ENCODE results near the gene TPT1.
A peak's percentile ranks its signal among the peaks of the same experiment; 100 is the strongest.
"Not testable (repeated sequence)": the region's sequence is repeated elsewhere in the genome, so short reads cannot be mapped to it uniquely, and the experiment has no call there.

Gene TPT1

DNA sequence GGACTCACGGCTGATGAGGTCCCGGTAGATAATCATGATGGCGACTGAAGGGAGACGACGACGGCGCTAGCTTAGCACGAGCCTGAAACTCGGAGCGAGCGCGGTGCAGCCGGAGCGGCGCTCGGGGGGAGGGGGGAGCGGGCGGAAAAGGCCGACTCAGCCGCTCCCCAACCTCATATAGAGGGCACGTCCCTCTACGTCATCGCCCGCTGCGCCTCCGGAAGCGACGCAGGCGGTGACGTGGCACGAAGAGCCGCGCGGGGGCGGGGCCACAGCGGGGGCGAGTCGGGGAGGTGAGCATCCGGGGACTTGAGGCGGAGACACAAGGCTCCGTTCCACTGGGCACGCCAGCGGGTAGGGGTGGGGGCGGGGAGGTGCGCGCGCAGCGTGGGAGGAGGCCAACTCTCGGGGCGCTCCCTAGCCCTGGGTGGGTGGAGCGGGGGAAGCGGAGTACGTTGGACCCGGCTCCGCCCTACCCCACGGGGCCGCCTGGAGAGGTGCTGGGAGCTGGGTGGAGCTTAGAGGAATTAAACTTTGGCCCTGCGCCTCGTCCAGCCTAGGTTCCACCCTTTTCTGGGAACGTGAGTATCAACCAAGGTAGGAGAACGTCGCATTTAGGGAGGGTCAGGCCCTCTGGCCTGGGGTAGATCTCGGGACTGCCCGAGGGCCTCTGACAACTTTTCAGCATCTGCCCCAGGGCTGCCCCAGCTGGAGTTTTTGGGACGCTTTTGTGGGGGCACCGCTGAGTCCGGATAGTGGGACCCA lies at the start of gene TPT1:
TSS of gene TPT1 (minus strand) at position 150 of the 765 bp plus-strand sequence. CDS start at position 36, 114 bp downstream.
- DNase-seq (ENCODE audit: low read depth in 1 of 2, low spot score in 1 of 2) = peak; percentile 100

DNA sequence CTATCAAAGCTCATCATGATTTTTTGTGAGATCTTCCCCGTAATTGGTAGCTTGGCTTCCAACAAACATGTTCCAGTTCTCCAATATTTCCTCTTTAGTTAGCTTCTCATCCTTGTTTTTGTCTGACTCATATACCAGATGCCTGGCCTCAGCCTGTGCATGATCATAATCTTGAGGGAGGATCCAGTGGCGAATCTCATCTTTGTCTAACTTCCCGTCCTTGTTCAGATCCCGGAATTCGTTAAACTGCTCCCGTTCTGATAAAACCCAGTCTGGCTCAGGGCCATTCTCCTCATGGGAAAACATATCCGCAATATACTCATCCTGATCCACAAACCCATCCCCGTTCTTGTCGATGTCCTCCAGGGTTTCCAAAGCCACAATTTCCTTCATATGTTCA lies 49.4 kb upstream of the TPT1 start:
- not testable (repeated sequence) for DNase-seq (ENCODE audit: low read depth in 1 of 2, low spot score in 1 of 2)

DNA sequence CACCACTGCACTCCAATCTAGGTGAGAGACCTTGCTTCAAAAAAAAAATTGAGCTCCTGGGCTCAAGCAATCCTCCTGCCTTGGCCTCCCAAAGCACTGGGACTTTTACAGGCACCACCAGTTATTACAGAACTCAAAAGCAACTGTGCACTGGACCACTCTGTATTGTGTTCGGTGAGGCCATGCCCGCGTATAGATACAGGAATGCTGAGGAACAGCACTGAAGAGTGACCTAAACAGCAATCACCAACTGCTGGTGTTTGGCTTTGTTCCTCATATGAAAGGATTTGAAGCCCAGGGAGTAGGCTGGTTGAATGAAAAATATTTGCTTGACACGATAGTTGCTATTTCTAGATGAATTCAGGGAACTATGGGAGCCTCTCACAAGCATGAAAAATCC lies 47.7 kb upstream of the TPT1 start:
- no peak for DNase-seq (ENCODE audit: low read depth in 1 of 2, low spot score in 1 of 2)

DNA sequence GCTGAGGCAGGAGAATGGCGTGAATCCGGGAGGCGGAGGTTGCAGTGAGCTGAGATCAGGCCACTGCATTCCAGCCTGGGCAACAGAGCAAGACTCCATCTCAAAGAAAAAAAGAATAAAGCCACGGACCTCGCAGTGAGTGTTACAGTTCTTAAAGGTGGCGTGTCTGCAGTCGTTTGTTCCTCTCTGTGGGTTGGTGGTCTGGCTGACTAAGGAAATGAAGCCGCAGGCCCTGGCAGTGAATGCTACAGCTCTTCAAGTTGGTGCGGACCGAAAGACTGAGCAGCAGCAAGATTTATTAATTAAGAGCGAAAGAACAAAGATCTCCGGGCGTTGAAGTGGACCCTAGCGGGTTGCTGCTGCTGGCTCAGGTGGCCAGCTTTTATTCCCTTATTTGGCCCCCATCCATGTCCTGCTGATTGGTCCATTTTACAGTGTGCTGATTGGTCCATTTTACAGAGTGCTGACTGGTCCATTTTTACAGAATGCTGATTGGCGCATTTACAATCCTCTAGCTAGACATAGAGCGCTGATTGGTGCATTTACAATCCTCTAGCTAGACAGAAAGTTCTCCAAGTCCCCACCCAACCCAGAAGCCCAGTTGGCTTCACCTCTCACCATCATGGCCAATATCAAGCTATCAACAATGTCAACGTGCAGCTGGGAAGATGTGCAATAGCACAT lies 46.1 kb upstream of the TPT1 start:
- DNase-seq (ENCODE audit: low read depth in 1 of 2, low spot score in 1 of 2) = not testable (repeated sequence)

DNA sequence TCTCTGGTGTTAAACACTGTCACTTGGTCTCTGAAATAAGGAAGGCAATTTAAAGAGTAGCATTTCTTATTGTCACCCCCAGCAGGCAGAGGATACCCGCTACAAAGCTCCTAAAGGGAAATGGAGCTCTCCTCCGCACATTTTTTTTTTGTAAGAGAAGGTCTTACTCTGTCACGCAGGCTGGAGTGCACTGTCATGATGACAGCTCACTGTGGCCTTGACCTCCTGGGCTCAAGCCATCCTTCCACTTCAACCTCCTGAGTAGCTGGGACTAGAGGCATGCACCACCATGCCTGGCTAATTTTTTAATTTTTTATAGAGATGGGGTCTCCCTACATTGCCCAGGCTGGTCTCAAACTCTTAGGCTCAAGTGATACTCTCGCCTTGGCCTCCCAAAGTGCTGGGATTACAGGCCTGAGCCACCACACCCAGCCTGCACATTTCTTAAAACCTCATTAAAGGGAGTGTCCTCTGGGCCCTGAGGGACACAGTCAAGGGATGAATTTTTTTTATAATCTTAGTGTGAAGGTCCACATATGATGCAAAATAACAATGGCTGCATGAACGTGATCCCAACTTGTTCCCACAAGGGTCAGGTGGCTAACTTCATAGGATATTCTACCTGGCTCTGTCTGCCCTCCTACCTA lies 45.0 kb upstream of the TPT1 start:
- no peak for DNase-seq (ENCODE audit: low read depth in 1 of 2, low spot score in 1 of 2)

DNA sequence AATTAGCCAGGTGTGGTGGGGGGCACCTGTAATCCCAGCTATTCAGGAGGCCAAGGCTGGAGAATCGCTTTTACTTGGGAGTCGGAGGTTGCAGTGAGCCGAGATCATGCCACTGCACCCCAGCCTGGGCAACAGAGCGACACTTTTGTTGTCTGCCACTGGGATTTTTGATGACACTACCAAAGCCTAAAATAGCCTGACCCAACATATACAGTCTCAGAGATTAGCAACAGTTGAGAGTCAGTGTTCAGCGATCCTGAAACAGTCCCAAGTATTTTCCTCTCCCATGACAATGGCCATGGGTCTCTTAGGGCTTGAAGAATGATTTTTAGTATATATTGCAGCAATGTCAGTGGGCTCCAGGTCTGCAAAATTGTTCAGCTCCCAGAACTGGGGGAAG lies 44.3 kb upstream of the TPT1 start:
- DNase-seq (ENCODE audit: low read depth in 1 of 2, low spot score in 1 of 2) = no peak

DNA sequence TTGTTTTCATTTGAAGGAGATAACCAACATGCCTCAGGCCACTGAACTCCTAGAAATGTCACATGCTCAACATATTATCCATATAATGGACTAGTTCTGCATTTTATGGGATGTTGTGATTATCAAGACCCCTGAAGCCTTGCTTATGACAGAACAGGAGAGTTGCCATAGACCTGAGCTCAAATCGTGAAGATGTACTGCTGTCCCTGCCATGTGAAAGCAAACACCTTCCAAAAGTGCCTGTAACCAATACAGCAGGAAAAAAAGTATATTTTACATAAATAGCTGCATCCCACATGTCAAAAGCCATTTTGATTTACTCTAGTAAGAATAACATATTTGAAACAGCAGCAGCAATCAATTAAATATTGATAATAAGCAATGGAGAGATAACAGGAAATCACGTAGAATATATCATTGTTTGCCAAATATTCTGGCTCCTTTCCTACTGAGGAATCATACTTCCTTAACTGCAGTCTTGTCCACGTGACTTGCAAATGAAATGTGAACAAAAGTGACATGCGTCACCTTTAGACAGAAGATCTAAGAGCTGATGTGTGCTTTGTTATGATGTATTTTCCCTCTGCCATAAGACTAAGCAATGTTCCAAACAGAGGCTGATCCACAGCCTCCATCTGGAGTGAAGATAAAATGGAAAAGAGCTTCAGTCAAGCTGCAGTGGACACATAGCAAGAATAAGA lies 43.6 kb upstream of the TPT1 start:
- DNase-seq (ENCODE audit: low read depth in 1 of 2, low spot score in 1 of 2) = no peak

DNA sequence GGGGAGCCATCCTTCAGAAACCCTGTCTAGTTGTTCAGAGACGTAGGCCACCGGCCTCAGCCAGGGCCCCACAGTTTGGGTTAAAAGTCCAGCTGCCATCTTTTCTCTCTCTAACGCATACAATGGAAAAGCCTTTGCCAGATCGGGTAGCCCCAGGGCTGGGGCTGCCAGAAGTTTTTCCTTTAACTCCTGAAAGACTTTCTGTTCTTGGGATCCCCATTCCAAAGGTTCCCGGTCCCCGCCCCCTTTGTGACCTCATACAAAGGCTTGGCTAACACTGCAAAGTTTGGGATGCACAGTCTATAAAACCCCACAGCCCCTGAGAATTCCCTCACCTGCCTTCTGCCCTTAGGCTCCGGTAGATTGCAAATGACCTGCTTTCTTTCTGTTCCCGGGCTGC lies 41.8 kb upstream of the TPT1 start:
- DNase-seq (ENCODE audit: low read depth in 1 of 2, low spot score in 1 of 2) = not testable (repeated sequence)

DNA sequence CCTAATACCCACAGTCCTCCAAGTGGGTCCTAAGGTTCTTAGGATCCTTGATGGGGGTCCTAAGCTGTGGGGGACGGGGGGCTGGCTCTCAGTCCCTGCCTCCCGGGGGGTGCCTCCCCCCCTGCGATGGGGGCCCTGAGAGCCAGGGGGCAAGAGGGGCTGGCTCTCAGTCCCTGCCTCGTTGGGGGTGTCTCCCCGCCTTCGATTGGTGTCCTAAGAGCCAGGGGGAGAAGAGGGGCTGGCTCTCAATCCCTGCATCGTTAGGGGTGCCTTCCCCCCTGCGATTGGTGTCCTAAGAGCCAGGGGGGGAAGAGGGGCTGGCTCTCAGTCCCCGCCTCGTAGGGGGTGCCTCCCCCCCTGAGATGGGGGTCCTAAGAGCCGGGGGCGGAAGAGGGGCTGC lies 40.2 kb upstream of the TPT1 start:
- no peak for DNase-seq (ENCODE audit: low read depth in 1 of 2, low spot score in 1 of 2)

DNA sequence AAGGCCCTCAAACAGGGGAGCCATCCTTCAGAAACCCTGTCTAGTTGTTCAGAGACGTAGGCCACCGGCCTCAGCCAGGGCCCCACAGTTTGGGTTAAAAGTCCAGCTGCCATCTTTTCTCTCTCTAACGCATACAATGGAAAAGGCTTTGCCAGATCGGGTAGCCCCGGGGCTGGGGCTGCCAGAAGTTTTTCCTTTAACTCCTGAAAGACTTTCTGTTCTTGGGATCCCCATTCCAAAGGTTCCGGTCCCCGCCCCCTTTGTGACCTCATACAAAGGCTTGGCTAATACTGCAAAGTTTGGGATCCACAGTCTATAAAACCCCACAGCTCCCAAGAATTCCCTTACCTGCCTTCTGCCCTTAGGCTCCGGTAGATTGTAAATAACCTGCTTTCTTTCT lies 39.7 kb upstream of the TPT1 start:
- not testable (repeated sequence) for DNase-seq (ENCODE audit: low read depth in 1 of 2, low spot score in 1 of 2)

DNA sequence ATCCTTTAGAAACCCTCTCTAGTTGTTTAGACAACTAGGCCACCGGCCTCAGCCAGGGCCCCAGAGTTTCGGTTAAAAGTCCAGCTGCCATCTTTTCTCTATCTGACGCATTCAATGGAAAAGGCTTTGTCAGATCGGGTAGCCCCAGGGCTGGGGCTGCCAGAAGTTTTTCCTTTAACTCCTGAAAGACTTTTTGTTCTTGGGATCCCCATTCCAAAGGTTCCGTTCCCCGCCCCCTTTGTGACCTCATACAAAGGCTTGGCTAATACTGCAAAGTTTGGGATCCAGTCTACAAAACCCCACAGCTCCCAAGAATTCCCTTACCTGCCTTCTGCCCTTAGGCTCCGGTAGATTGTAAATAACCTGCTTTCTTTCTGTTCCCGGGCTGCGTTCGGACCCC lies 38.5 kb upstream of the TPT1 start:
- not testable (repeated sequence) for DNase-seq (ENCODE audit: low read depth in 1 of 2, low spot score in 1 of 2)

DNA sequence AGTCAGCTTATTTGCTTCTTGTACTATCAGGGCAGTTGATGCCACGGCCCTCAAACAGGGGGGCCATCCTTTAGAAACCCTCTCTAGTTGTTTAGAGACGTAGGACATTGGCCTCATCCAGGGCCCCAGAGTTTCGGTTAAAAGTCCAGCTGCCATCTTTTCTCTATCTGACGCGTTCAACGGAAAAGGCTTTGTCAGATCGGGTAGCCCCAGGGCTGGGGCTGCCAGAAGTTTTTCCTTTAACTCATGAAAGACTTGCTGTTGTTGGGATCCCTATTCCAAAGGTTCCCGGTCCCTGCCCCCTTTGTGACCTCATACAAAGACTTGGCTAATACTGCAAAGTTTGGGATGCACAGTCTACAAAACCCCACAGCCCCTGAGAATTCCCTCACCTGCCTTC lies 37.8 kb upstream of the TPT1 start:
- not testable (repeated sequence) for DNase-seq (ENCODE audit: low read depth in 1 of 2, low spot score in 1 of 2)

DNA sequence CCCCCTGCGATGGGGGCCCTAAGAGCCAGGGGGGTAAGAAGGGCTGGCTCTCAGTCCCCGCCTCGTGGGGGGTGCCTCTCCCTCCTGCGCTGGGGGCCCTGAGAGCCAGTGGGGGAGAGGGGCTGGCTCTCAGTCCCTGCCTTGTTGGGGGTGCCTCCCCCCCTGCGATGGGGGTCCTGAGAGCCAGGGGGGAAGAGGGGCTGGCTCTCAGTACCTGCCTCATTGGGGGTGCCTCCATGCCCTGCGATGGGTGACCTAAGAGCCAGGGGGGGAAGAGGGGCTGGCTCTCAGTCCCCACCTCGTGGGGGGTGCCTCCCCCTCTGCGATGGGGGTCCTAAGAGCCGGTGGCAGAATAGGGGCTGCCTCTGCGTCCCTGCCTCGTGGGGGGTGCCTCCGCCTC lies 36.3 kb upstream of the TPT1 start:
- DNase-seq (ENCODE audit: low read depth in 1 of 2, low spot score in 1 of 2) = not testable (repeated sequence)

DNA sequence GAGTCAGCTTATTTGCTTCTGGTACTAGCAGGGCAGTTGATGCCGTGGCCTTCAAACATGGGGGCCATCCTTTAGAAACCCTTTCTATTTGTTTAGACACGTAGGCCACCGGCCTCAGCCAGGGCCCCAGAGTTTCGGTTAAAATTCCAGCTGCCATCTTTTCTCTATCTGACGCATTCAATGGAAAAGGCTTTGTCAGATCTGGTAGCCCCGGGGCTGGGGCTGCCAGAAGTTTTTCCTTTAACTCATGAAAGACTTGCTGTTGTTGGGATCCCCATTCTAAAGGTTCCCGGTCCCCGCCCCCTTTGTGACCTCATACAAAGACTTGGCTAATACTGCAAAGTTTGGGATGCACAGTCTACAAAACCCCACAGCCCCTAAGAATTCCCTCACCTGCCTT lies 35.7 kb upstream of the TPT1 start:
- DNase-seq (ENCODE audit: low read depth in 1 of 2, low spot score in 1 of 2) = not testable (repeated sequence)

DNA sequence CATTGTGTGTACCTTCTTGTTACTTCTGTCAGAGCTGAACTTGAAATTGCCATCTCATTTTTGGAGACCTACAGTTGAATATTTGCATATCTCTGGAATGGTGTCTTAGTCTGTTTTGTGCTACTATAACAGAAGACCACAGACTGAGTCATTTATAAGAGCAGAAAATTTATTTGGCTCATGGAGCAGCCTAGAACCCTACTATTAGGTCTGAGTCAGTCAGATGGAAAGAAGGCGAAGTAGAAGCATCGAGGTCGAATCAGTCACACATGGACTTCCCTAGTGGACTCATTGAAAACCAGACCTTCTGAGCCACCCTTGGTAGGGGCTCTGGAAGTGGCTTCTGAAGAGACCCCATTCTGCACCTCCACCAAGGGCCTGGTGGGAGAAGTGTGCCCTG lies 33.9 kb upstream of the TPT1 start:
- no peak for DNase-seq (ENCODE audit: low read depth in 1 of 2, low spot score in 1 of 2)

DNA sequence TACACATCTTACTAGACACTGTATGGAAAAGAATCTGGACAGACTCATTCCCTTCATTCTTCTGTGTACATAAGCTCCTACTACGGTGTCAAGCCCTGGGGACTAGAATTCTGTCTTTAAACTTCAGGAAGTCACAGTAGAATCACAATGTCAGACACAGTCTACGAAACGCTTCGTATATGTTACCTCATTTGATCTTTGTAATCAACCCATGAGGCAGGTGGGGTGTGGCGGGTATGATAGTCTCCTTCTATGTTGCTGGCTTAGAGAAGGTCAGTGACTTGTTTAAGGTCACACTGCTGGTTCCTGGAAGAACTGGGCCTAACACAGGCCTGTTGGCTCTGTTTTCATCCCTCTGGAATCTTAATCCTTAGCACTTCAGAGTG lies 32.2 kb upstream of the TPT1 start:
- no peak for DNase-seq (ENCODE audit: low read depth in 1 of 2, low spot score in 1 of 2)

DNA sequence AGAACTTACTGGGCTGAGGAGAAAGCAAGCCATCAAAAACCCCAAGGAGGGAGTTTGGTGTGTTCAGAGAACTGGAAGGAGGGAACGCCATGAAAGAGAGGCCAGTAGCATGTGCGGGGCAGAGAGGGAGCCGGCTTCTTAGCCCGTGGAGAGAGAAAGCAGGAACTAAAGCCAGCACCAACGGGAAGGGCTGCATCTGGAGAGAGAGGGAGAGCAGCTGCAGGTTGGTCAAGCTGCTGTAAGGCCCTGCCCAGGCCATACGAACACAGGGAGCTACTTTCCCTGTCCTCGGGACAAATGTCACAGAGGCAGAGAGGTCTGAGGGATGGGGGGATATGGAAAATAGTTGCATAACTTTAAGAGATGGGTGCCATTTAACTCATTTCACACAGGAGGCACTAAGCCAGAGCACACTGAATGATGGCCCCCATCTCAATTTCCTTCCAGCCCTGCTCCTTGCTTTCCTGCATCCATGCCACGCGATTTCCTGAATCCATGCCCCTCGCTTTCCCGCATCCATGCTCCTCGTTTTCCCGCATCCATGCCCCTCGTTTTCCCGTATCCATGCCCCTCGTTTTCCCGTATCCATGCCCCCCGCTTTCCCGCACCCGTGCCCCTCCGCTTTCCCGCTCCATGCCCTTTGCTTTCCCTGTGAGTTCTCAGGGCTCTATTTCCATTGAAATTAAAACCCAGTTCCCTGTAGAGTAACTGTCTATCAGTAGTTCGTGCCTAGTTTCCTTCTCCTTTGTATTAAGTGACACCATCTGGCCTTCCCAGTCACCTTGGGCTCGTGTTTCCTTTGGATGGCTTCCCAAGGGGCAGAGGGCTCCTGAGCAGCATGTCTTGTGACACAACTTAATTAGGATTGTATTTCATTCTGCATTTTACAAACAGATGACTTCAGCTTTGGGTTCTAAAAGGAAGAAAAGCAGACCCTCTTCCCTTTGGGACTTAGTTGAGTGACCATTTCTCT lies 31.5 kb upstream of the TPT1 start:
- DNase-seq (ENCODE audit: low read depth in 1 of 2, low spot score in 1 of 2) = no peak

DNA sequence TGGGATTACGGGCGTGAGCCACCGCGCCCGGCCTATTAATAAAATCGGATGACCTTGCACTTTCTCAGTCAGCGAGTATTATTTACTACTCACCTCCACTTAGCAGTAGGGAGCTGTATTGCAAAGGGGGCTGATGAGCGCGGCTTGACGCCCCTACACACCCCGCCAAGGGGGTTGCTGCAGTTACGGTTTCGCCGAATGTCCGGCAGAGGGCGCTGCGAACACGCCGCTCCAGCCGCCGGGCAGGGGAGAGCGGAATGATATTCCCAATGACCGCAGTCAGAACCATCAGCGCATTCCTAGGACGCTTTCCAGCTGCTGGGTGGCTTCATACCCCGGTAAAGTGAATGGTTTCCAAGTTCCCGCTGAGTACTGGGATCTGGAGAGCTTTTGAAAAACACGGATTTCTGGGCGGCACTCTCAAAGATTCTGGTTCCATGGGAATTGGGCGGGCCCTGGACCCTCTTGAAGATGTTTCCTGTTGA lies 30.0 kb upstream of the TPT1 start:
- peak; percentile 17 to 30 for DNase-seq (ENCODE audit: low read depth in 1 of 2, low spot score in 1 of 2)

DNA sequence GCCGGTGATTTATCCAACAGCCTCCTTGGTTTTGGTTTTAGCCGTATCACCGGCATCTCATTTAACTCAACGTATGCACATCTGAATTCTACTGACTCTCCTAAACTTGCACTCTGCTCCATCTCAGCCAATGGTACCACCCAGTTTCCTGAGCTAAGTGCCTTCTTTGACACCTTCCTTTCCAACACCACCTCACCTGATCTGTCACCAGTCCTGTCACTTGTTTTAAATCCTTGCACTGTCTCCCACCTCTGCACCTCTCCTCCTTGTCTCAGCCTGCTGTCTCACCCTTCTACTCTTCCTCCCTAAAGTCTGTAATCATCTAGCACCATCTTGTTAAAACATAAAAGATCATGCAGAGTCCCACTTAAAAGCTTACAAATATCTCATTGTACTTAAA lies 28.1 kb upstream of the TPT1 start:
- DNase-seq (ENCODE audit: low read depth in 1 of 2, low spot score in 1 of 2) = no peak

DNA sequence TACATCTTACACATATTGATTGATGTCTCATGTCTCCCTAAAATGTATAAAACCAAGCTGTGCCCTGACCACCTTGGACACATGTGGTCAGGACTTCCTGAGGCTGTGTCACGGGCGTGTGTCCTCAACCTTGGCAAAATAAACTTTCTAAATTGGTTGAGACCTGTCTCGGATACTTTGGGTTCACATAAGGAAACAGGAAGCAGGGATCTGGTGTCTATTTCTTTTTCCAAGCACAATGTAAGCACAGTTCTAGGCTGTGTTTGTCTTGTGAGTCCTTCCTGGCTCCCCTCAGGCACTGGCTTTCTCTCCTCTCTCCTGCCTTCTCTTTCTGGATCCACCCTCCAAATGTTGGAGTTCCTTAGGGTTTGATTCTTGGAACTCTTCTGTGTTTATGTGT lies 27.6 kb upstream of the TPT1 start:
- DNase-seq (ENCODE audit: low read depth in 1 of 2, low spot score in 1 of 2) = no peak

Measured in activated T-helper 1 cell treated with anti-CD3 and anti-CD28 coated beads, Interleukin-2, amount 50 U/mL, for 16 hours (primary cell).